NCI-H2081 treated with DMSO at 0.1 percent for 48 hours (cell line): Measurements from ENCODE around the gene SLC10A3.

ENCODE experiments used
- DNase-seq: peaks from one replicate; lab custom pipeline; 2025; lab: John Stamatoyannopoulos, UW

SLC10A3 gene

DNA sequence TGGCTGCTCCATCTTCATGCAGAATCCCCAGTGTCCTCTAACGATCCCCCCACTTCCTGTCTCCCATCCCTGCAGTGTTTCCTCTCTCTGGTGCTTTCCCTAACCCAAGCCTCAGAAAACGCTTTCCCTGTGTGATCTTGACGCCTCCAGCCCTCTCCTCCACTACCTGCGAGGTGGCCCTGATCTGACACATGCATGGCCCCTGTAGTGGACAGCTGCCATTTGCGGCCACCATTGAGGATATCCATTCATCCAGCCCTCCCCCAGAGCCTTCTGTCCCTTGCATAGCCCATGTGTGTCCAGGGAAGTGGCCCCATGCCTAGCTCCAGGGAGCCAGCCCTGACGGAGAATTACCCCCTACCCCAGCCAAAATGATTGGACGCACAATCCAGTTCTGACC lies 7.1 kb downstream of the SLC10A3 start:
- no peak for DNase-seq

DNA sequence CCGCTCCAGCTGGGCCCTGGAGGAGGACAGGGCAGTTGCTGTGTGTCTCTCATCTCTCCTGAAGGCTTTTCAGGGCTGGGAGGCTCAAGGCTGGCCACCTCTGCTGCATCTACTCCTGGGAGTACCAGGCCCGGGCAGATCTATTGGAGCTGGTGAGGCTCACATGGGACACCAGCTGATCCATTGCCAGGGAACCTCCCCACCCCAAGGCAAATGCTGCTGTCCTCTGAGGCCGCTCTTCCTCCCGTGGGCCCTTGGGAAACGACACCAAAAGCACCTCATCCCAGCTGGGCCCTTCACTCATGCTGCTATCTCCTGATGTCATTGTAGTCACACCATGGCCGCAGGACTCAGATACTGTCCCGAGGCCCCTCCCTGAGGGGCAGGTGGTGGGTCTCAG lies 7.6 kb downstream of the SLC10A3 start:
- DNase-seq: no peak

DNA sequence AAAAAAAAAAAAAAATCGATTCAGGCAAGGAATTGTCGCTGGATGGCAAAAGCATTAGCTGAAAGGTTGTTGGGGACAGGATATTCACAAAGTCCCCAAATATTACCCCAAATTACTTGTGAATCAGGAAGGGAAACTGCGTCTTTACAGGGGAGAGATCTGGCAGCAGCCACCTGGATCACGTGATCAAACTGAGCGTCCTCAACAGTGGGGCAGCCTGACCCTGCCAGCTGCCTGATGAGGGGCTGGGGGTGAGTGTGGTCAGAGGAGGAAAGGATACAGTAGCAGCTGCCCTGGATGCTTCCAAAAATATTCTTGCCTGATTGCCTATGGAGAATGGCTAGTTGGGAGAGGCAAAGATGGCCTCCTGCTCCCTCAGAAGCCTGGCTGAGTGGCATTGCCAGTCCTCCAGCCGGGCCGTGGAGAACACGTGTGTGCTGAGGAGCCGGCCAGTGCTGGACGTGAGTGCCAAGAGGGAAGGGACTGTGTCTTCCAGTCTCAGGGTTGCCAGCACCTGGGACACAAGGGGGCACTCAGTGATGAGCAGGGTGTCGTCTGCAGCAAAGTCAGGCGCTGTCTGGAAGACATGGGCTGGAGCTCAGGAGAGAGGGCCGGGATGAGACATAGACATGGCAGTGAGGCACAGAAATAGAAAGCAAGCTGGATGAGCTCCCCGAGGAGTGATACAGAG lies 8.4 kb downstream of the SLC10A3 start:
- no peak for DNase-seq

DNA sequence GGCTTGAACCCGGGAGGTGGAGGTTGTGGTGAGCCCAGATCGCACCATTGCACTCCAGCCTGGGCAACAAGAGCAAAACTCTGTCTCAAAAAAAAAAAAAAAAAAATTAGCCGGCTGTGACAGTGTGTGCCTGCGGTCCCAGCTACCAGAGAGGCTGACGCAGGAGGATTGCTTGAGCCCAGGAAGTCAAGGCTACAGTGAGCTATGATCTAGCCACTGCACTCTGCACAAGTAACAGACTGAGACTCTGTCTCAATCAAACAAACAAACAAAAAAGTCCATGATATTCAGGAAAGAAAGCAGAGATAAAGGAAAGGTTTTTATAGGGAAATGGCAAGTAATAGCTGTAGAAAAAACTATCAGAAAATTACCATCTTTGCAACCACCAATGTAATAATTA lies 9.2 kb downstream of the SLC10A3 start:
- no peak for DNase-seq

DNA sequence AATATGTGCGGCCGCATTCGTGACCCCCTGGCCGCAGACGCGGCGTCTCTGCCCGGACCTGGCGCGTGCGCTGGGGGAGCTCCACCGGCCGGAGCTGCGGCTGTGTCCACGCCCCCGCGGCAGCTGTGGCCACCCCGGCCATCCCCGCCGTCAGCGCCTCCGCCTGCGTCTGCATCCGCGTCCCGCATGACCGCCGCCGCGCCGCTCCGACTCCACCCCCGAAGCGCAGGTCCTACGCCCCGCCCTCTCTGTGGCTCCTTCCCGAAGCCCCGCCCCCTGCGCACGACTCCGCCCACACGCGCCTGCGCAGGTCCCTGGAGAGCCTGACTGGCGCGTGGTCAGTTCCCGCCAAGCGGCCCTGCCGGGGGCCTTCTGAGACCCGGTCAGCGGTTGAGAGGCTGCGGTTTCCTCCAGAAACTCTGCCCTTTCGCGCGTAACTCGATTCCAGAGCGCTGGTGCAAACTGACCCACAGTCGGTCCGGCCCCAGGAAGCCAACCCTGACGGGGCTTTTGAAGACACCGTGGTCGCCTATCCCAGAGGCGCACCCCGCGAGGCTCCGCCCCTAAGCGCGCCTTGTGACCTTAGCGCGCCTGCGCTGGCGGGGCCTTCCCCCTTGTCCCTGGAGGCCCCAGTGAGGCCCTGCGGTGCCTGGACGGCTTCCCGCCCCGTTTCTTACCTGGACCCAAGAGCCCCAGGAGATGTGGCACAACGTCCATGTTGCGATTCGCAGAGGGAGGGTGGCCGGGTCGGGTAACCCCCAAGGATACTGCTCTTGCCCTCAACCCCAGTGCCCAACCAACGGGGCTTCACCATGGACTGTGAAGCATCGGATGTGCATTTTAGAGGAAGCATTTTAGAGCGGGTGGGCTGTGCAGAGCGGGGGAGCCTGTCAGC lies 11.5 kb downstream of the SLC10A3 start, which contains the start of gene LAGE3:
LAGE3 (minus strand) TSS at position 554 of the 895 bp plus-strand sequence; CDS start at position 188, 366 bp downstream.
- DNase-seq: peak; percentile 5

DNA sequence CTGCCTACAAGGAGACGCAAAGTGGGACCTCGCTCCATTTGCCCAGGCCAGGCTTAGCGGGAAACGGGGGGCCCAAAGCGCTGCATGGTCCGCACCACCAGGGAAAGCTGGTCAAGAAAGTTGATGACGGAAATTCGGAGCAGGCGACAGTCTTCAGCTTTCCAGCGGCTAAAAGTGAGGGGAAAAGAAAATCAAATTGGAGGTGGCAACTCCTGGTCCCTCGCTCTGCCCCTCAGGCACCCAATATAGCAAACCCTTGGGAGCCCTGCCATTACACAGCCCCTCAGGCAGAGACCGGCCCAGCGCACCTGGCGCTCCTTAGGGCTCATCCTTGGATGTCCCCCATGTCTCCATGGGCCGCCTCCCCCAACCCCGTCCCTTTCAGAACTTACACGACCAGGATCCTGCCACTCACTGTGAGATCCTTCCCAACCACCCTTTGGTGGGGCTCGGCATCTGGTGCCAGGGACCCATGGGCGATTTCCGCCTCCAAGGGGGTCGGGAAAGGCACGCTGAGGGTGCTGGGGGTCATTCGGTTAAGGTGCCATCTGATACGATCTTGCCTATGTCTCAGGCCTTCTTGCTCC lies 12.4 kb downstream of the SLC10A3 start:
- DNase-seq: no peak

GRCh38 chrX:154476821-154477220 lies 13.6 kb downstream of the SLC10A3 start:
- DNase-seq: no peak

- no peak for DNase-seq
Measured at GRCh38 chrX:154473683-154474082, 16.7 kb downstream of the SLC10A3 start.

DNA sequence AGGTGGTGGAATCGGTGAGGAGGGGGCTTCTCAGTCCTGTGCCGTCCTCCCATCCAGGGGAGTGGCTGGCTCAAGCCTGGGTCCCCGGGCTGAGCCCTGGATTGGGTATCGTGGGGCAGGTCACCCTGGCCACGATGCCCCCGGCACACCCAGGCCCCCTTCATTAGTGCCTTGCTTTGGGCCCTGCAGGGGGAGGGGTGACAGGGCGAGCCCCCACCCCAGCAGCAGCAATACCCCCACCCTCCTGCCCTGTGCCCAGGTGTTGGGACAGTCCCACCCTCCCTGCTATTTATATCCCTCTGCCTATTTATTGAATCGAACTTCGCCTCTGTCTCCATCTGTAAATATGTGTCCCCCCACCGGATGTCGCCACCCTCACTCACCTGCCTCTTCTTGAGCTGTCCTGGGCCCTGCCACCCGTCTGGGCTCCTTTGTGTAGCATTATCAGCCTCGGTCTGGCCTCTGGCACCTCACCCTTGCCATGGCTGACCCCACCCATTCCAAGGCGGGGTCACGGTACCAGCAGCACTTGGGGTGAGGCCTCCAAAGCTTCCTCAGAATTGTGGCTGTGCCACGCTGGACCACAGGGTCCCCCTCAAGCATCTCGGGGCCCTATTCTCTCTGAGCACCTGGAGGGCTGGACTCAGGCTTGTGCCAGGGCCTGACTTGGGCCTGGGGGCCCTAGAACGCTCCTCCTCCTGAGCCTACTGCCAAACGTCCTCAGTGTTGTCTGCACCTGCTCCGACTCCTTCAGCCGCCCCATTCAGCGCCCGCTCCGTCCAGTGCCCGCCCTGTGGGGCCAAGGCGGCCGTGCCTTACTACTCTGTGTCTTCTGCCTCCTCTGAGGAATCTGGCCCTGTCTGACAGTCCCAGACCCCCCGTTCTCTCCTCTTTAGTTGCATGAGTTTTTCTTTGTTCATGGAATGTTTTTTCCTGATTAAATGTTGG lies 17.5 kb downstream of the SLC10A3 start:
- no peak for DNase-seq

DNA sequence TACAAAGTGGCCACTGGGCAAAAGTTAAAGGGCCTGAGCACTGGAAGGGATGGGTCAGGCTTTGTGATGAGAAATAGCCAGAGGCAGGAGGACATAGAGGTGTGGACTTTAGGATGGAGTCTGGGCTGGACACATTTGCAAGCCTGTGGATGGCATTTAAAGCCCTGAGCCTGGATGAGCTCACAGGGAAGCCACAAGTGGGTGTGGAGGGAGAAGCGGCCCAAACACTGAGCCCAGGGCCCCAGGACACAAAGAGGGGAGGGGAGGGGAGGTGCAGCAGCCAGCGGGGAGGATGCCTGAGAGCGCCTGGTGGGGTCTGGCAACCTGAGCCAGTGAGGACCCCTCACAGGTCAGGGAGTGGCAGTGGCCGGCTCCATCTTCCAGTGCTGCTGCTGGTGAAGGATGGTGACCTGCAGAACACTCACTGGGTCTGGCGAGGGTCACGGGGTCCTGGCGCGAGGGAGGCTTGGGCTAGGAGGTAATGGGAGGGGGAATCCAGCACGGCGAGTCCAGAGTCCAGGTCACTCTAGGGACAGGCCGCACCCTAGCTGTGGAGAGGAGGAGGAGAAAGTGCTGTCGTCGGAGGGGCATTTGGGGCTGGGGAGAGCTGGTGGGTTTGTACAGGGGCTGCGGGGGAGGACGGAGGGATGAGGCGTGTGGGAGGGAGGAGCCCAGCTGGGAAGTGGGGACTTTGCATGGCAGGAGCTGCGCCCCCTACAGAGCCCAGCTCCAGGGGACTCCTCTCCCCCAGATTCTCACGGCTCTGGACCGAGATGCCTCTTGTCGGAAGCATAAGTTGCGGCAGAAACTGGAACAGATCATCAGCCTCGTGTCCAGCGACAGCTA lies 18.4 kb downstream of the SLC10A3 start:
- no peak for DNase-seq

GRCh38 chrX:154470914-154471568 lies 19.4 kb downstream of the SLC10A3 start:
- no peak for DNase-seq

GRCh38 chrX:154470434-154470833 lies 20.0 kb downstream of the SLC10A3 start:
- DNase-seq: no peak

DNA sequence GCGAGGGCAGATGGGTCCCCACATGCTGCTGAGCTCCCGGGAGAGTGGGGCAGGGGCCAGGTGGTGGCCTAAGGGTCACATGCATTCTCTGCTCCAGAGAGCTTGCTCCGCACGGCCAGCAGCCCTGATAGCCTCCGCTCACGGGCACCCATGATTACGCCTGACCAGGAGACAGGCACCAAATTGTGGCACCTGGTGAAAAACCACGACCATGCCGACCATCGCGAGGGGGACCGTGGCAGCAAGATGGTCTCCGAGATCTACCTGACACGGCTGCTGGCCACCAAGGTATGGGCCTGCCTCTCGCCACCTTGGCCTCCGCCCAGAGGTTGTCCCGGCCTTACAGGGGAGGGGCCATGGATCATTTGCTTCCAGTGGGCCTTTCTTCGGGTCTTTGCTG lies 20.5 kb downstream of the SLC10A3 start:
- no peak for DNase-seq

DNA sequence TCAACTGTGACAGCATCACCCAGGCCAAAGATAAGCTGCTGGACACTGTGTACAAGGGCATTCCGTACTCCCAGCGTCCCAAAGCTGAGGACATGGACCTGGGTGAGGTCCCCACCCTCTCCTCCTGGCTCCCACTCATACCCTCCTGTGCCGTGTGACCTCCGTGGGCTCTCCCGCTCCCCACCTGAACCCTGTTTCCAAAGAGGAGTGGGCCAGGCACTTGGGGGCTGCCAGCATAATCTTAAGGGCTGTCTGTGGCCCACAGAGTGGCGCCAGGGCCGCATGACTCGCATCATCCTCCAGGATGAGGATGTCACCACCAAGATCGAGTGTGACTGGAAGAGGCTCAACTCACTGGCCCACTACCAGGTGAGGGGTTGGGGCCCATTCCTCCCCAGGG lies 21.3 kb downstream of the SLC10A3 start:
- DNase-seq: no peak

GRCh38 chrX:154468217-154468616 lies 22.2 kb downstream of the SLC10A3 start:
- DNase-seq: no peak

DNA sequence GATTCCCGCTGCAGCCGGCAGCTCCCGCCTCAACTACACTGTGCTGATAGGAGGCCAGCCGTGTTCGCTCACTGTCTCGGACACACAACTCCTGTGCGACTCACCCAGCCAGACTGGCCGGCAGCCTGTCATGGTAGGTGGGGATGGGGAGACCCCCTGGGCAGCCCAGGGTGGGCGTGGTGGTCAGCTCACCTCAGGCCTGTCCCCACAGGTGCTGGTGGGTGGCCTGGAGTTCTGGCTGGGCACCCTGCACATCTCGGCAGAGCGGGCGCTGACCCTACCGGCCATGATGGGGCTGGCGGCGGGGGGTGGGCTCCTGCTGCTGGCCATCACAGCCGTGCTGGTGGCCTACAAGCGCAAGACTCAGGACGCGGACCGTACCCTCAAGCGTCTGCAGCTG lies 22.9 kb downstream of the SLC10A3 start:
- DNase-seq: no peak

DNA sequence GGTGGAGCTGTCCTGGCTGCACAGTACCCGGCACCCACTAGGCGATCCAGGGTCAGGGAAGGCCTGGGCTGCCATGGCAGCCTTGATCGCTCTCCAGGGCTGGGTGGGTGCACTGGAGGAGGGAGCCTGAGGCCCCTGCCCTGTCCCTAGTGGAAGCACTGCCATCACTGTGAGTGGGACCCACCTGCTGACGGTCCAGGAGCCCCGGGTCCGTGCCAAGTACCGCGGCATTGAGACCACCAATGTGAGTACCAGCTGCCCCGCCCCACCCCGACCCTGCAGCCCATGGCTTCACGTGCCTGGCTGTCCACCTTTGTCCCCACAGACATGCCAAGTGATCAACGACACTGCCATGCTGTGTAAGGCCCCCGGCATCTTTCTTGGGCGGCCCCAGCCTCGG lies 23.5 kb downstream of the SLC10A3 start:
- no peak for DNase-seq

DNA sequence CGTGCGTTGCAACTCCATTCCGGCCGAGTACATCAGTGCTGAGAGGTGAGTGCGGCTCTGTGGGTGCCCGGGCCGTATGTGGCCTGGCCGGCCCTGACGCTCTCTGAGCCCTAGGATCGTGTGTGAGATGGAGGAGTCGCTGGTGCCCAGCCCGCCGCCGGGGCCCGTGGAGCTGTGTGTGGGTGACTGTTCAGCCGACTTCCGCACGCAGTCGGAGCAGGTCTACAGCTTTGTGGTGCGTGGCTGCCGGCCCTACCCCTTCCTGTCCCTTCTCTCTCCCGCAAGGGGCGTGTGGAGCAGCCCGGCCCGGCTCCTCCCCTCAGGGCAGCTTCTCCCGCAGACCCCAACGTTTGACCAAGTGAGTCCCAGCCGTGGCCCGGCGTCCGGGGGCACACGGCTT lies 24.4 kb downstream of the SLC10A3 start:
- no peak for DNase-seq

DNA sequence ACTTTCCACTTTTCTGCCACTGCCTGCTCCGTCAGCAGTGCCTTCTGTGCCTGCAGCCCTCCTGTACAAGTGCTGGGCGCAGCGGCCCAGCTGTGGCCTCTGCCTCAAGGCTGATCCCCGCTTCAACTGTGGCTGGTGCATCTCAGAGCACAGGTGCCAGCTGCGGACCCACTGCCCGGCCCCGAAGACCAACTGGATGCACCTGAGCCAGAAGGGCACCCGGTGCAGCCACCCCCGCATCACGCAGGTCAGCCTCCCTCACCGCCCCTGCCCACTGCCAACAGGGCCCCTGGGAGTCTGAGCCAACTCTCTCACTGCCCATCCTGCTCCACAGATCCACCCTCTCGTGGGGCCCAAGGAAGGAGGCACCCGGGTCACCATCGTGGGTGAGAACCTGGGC lies 24.8 kb downstream of the SLC10A3 start:
- DNase-seq: no peak

GRCh38 chrX:154464806-154465365 lies 25.5 kb downstream of the SLC10A3 start:
- DNase-seq: no peak
